HG03060 (cell line): Measurements from ENCODE around the gene TRAF1.
A peak's percentile ranks its signal among the peaks of the same experiment; 100 is the strongest.

Source experiments
- ATAC-seq: cut with Tn5 transposase; IDR thresholded peaks from one replicate; pipeline ENCODE4 v1.9.1; 2021; ENCODE audit warnings: low read depth, moderate number of reproducible peaks; ENCODE audit not compliant: unreplicated experiment

The TRAF1 gene

GRCh38 chr9:120912958-120913646 is 13.5 kb downstream of the TRAF1 start:
- ATAC-seq = no peak

GRCh38 chr9:120911295-120911837 is 15.2 kb downstream of the TRAF1 start:
- ATAC-seq = no peak

GRCh38 chr9:120910643-120911042 is 16.0 kb downstream of the TRAF1 start:
- ATAC-seq = no peak

- no peak for ATAC-seq
Measured at GRCh38 chr9:120909904-120910303, 16.7 kb downstream of the TRAF1 start.

GRCh38 chr9:120905315-120906164 is 21.1 kb downstream of the TRAF1 start:
- ATAC-seq = no peak

GRCh38 chr9:120904978-120905301 is 21.7 kb downstream of the TRAF1 start:
- no peak for ATAC-seq

- ATAC-seq = no peak
Measured at GRCh38 chr9:120904061-120904977, 22.3 kb downstream of the TRAF1 start.

- ATAC-seq = no peak
Measured at GRCh38 chr9:120902569-120903535, 23.7 kb downstream of the TRAF1 start.

- no peak for ATAC-seq
Measured at GRCh38 chr9:120901755-120902568, 24.6 kb downstream of the TRAF1 start.

GRCh38 chr9:120900824-120901223 is 25.8 kb downstream of the TRAF1 start:
- ATAC-seq = no peak

- no peak for ATAC-seq
Measured at GRCh38 chr9:120899490-120900068, 27.0 kb downstream of the TRAF1 start.

GRCh38 chr9:120898396-120898795 is 28.2 kb downstream of the TRAF1 start:
- no peak for ATAC-seq

GRCh38 chr9:120895951-120896350 is 30.6 kb downstream of the TRAF1 start:
- no peak for ATAC-seq

GRCh38 chr9:120894321-120895148 is 32.1 kb downstream of the TRAF1 start:
- ATAC-seq = no peak

GRCh38 chr9:120893611-120894307 is 32.8 kb downstream of the TRAF1 start:
- ATAC-seq = no peak

- peak; percentile 68 for ATAC-seq
Measured at GRCh38 chr9:120892748-120893610, 33.6 kb downstream of the TRAF1 start.
